GM19328 (cell line): ENCODE results near the gene PAXX.

Source experiments
- ATAC-seq: cut with Tn5 transposase; IDR thresholded peaks from one replicate; pipeline ENCODE4 v1.9.1; 2021; ENCODE audit warnings: mild to moderate bottlenecking, moderate library complexity; ENCODE audit not compliant: unreplicated experiment

The PAXX gene

DNA sequence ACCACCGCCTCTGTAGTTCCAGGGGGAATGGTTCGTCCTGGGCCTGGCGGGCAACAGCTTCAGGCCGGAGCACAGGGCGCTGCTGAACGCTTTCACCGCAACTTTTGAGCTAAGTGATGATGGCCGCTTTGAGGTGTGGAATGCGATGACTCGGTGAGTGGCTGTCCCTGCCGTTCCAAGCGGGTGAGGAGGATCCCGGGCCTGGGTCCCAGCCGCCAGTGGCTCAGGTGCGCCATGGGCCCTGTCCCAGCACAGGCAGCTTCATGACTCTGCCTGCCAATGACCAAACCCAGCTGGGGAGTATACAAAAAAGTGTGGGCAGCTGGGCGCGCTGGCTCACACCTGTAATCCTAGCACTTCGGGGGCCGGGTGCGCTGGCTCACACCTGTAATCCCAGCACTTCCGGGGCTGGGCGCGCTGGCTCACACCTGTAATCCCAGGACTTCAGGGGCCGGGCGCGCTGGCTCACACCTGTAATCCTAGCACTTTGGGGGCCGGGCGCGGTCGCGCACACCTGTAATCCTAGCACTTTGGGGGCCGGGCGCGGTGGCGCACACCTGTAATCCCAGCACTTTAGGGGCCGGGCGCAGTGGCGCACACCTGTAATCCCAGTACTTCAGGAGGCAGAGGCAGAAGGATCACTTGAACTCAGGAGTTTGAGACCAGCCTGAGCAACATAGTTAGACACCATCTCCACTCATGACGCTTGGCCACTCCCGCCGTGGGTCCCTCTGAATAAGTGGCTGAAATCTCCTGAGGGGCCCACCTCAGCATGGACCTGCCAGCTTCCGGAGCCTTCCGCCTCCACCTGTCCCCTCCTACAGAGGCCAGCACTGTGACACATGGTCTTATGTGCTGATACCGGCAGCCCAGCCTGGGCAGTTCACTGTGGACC lies 39.1 kb upstream of the PAXX start:
- no peak for ATAC-seq

DNA sequence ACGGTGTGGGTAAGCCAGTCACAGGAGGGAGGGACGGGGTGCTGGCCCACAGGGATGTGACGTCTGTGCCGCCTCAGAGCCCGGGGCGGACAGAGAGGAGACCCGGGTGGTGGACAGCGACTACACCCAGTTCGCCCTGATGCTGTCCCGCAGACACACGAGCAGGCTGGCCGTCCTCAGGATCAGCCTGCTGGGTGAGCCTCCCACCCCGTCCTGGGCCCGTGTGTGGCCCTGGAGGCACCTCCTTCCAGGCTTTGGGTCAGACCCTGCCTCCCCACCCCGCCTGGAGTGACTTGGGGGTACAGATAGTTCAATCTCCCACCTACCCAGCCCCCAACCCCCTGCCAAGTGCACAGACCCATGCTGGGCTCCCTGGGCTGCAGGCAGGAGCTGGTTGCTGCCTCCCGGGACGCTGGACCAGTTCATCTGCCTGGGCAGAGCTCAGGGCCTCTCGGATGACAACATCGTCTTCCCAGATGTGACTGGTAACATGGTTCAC lies 38.4 kb upstream of the PAXX start:
- no peak for ATAC-seq

DNA sequence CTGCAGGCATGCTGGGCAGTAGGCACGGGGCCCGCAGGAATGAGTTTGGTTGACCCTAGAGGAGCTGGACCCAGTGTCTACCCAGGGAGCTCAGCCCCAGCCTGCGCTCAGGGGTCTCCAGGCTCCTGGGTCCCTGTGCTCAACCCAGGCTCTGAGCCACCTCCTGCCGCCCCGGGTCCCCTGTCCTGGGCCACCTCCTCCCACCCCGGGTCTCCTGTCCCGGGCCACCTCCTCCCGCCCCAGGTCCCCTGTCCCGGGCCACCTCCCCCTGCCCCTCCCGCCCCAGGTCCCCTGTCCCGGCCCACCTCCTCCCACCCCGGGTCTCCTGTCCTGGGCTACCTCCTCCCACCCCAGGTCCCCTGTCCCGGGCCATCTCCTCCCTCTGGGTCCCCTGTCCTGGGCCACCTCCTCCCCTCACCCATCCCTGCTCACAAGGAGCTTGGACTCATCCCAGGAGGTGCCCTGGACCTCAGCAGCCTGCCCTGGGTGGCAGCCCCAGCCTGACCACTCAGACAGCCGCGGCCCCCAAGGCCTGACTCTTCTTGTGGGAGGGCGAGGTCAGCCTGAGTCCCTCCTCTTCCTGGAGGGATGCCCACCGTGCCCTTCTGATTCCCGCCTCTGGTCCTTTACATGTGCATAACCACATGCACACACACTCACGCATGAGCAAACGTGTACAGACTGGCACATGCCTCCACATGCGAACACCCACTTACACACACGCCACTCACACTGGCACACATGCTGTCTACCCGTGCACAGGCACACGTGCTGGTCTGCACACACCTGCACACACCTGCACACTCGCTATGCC lies 37.7 kb upstream of the PAXX start:
- ATAC-seq = no peak

DNA sequence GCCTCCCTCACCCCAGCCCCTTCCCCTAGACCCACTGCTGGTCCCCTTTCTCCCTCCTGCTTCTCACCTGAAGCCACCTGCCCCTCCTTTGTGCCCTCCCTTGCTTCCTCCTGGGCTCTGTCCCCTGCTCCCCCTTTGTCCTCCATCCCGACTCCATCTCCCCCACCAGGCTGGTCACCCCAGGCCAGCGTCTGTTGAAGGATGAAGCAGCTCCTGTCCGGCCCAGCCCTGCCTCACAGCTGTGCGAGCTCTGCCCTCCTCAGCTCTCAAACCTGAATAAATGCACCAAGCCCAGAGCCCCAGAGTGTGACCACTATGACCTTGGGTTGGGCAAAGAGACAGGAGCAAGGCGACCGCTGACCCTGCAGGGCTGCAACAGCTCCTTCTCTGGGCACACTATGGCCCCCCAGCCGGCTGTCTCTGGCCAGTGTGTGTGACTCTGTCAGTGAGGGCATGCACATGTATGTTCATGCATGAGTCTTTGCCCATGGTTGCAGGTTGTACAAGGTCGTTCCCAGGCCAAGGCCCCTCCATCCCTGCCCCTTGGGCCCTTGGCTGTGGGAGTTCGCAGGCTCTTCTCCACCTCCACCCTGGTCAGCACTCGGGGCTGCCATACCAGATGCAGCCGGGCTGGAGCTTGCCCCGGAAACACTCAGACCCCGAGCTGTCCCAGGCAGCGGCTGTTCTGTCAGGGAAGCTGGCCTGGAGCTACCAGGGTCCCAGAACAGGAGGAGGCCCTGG lies 36.9 kb upstream of the PAXX start:
- no peak for ATAC-seq

DNA sequence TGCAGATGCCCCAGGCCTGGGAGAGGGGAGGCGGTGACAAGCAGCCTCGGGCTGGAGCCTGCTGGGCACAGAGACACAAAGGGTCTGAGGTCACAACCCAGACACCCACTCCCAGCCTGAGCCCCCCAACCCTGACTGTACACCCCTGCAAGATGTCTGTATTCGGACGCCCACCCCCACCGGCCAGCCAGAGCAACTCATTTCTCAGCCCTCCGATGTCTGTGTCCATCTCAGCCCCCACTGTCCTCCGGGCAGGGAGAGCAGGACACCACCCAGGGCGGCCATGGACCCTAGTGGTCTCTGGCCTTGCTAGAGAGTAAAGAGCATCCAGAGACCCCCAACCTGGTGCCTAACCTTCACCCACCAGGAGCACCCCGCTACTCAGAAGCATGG lies 36.3 kb upstream of the PAXX start:
- no peak for ATAC-seq

DNA sequence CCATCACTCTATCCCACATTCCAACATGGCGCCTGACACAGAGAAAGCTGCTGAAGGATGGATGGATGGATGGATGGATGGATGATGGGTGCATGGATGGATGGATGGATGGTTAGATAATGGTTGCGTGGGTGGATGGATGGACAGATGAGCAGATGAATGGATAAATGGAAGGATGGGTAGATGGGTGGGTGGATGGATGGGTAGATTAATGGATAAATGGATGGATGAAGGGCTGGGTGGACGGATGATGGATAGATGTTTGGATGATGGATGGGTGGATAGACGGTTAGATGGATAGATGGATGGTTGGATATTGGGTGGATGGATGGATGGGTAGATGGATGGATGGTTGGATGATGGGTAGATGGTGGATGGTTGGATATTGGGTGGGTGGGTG lies 35.6 kb upstream of the PAXX start:
- no peak for ATAC-seq

DNA sequence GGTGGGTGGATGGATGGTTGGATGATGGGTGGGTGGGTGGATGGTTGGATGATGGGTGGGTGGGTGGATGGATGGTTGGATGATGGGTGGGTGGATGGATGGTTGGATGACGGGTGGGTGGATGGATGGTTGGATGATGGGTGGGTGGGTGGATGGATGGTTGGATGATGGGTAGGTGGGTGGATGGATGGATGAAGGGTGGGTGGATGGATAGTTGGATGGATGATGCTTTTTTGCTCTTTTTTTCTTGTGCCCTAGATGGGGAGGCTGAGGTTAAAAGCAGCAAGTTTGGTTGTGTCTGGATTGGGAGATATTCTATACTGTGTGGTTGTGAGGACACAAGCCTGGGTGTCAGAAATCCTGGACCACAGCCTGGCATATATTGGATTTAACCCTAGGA lies 34.8 kb upstream of the PAXX start:
- ATAC-seq = no peak

DNA sequence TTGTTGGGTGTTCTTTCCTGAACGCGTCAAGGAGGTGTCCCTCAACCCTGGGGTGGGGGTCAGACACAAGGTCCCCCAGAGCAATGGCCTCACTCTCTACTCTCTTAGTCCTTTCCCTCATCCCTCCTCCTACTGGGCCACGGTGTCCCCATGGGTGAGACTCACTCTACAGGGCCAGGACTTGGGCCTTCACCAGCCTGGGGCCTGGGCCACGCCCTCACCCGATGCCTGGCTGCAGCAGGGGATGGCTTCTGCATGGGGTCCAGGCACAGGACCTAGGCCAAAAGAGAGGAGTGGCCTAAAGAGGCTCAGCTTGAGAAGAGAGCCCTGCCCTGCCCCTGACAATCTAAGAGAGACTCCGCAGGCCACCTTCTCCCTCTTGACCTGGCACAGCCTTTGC lies 34.3 kb upstream of the PAXX start:
- ATAC-seq = no peak

DNA sequence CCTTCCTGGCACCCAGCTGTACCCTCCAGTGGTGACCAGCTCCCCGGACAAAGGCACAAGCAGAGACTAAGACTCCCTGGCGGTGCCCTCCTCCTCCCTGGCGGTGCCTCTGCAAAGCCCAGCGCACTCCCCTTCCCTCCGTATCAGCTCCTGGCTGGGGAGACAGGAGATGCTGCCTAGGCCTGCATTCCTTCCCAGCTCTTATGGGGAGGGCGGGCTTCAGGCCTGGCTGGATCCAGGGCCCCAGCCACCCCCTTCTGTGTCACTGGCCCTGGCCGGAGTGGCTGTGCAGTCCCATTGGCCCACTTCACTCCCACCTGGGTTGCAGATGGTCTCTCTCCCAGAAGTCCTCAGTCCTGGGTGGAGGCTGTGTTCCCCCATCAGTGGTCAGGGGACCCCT lies 33.7 kb upstream of the PAXX start:
- no peak for ATAC-seq

DNA sequence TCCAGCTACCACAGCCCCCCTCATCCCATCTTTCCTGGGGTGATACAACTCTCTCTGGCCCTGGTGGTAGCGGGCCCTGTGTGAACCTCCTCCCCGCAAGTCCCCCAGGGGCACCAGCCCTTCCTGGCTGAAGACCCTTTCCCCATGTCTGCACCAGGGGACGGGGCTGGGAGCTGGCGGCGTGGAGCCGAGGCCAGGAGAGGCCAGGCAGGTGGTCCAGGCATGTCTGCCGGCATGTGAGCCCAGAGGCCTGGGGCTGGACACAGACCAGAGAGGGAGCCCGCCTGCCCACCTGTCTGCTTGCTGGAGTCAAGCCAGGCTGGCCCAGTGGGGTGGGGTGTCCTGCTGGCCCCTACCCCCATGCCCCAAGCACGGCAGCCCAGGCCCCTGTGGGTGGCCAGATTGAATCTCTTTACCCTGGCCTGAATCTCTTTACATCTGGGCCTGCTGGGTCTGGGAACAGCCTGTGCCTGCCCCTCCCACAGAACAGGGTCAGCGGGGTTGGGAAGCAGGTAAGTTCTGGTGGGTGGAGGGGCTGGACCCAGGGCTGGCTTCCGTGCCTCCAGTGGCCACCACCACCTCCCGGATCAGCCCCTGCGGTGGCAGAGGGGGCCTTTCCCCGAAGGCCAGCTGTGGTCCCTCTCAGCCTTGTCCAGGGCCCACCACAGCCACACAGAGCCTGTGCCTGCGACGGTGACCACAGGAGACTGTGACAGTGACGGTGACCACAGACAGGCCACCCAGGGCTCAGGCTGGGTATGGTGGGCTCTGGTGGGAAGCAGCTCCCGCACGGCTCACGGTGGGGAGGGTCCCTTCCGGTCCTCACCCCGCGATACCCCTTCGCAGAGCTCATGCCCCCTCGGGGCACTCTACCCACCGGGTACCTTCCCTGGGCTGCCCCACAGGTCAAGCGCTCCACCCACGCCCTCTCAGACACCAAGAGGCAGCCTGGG lies 33.0 kb upstream of the PAXX start:
- no peak for ATAC-seq

DNA sequence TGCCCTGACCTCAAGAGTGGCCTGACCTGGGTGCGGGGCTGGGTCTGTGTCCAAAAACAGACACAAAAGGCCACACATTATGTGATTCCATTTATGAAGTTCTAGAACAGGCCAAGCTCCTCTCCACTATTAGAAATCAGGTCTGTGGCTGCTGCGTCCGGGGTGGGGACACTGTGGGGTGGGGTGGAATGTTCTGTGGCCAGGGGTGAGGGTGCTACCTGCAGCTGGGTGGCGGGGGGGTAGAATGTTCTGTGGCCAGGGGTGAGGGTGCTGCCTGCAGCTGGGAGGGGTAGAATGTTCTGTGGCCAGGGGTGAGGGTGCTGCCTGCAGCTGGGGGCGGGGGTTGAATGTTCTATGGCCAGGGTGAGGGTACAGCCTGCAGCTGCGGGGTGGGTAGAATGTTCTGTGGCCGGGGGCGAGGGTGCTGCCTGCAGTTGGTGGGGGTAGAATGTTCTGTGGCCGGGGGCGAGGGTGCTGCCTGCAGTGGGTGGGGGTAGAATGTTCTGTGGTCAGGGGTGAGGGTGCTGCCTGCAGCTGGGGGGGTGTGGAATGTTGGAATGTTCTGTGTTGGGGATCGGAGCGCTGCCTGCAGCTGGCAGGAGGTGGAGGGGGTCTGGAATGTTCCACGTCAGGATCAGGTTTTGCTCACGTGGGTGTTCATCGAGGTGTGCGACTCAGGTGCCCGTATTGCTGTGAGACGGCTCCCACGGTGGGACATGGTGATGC lies 31.8 kb upstream of the PAXX start:
- ATAC-seq = no peak

DNA sequence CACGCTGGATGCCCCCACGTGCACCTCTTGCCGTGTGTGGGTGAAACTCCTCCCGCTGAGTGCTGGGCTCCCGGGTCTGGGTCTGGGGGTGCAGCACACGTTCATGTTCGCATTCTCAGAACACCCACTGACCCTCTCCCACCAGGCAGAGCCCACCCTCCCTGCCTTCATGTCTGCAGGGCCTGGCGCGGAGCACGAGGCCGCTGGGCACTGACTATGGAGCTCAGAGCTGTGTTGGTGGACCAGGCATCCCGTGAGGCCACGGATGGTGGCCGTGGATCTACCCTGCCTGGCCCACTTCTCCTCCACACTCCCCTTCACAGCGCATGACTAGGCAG lies 31.3 kb upstream of the PAXX start:
- no peak for ATAC-seq

DNA sequence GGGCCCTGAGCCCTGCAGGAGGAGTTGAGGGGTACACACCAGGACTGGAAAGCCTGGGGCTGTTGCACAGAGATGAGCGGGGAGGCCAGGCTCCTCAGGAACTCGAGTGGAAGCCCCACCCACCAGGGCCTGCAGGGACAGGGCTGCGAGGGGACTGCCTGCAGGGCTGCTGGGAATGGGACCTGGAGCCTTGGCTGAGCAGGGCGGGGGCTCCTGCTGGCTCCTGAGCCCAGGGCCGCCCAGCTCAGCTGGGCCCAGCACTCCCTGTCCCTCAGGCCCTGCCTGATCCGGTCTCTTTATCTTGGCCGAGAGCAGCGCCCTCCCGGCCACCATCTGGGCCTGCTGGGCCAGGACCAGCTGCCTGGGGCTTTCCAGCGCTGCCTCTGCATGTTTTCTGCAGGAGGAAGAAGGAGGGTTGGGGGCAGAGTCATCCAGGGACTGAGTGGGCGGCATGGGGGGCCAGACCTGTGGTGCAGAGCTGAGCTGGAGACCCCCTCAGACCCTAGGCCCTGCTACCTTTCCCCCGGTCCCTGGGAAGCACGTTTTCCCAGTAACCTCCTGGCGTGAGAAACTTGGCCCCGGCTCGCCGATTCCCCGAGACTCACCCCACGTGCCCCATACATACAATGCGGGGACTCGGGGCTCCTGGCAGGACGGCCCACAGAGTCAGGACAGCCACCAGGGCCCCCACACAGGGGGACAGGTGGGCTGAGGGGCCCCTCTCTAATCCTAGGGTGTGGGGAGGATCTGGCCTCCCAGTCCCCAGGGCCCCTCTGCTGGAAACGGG lies 30.8 kb upstream of the PAXX start:
- ATAC-seq = no peak

DNA sequence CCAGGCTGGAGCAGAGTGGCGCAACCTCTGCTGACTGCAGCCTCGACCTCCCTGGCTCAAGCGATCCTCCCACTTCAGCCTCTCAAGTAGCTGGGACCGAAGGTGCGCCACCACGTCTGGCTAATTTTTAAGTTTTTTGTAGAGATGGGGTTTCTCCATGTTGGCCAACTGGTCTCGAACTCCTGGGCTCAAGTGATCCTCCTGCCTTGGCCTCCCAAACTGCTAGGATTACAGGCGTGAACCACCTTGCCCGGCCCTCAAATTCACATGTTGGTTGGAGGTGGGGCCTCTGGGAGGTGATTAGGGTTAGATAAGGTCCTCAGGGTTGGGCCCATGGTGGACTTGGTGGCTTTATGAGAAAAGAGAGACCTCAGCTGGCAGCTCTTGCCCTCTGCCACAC lies 30.1 kb upstream of the PAXX start:
- no peak for ATAC-seq

DNA sequence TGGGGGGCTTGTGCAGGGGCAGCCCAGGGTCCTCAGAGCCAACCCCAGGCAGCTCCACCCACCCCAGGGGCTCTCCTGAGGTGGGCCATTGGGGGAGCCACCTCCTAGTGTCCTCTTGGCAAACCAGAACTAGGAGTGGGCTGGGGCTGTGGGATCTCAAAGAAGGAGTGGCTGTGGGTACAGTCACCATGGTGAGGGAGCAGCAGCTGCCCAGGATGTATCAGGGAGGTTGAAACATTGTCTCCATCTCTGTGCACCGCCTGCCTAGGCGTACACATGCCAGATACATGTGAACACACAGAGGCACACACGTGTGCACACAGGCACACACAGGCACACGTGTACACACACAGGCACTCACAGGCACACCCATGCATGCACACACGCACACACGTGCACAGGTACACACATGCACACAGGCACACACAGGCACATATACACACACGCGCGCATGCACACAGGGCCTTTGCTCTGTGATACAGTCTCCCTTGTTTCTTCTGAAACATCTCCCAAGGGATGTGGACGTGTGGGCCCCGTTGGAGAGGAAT lies 29.4 kb upstream of the PAXX start:
- ATAC-seq = no peak

DNA sequence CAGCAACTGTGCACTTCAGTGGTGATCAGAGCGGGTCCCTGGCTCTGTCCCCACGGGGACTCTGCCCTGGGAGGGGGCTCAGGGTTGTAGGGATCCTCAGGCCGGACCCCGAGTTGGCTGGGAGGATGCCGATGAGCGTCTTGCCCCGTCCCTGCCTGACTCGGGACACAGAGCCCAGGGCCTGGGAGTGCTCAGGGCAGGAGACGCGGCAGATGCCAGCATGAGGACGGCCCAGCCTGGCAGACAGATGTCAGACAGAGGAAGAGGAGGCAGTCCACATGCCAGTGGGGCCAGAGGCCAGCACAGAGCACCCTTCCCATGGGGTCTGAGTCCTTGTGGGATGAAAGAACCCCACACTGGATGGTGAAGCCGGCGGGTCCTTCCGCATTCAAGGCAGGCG lies 28.9 kb upstream of the PAXX start:
- ATAC-seq = no peak

DNA sequence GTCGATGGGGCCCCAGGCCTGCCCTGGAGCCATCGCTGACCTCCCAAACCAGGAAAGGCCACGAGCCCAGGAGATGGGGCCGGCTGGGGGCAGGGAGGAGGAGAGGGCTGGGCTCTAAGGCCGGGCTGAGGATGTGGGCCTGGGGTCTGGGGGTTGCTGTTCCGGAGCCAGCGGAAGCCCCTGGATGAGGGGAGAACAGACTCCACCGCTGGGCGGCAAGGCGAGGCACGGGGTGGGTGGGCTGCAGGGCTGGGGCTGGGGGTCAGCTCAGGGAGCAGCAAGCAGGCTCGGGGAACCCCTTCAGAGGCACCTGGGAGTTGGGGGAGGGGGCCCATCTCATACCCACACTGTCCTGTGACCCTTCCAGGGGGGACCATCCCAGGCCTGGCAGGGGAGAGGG lies 28.5 kb upstream of the PAXX start:
- no peak for ATAC-seq

DNA sequence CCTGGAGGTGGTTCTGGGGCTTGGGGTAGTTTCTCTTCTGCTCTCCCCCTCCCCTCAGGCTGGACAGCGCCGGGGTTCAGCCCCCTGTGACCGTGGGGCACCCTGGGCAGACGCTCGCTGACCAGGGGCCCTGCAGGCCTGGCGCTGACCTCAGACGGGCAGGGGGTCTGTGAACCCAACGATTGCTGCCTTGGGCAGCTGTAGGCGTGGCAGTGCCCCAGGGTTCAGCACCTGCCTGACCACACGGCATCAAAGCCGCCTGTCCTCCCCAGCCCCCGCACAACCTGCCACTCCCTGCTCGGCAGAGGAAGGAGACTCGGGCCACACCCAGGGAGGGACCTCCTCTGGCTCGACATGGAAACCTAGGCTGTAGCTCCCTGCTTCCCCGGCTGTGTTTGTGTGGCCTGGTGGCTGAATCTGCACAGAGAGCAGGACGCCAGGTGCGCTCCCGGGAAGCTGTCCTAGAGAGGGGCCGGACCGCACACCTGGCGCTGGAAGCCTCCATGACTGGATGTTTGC lies 28.0 kb upstream of the PAXX start:
- no peak for ATAC-seq
